K562 (cell line): ENCODE measurements around the gene IPO7. TPM values are rescaled to one million over a fixed set of nuclear protein-coding genes. Genes with fewer than 3 reads are reported as not detected.

Source experiments
- CHD4 ChIP-seq: fragments of 200-600 bp; sonication (generic); IDR thresholded peaks from 3 replicates; pipeline ENCODE4 v1.6.1; 2012; ENCODE audit warnings: low read depth, mild to moderate bottlenecking, mixed read lengths, low read length, inconsistent platforms; ENCODE audit not compliant: insufficient read depth, insufficient replicate concordance, poor library complexity, severe bottlenecking
- CSDE1 ChIP-seq, 2 experiments: fragments of 450-650 bp; IDR thresholded peaks; 2 replicates each; pipeline ENCODE4 v1.6.1; 2016; ENCODE audit warnings: mild to moderate bottlenecking in 1 of 2
- DNMT1 ChIP-seq: fragments of 450-650 bp; IDR thresholded peaks from 2 replicates; pipeline ENCODE4 v1.6.1; 2016; ENCODE audit warnings: antibody characterized with exemption, mild to moderate bottlenecking
- FOXJ2 ChIP-seq: fragments of 200-800 bp; sonication (Bioruptor generic); IDR thresholded peaks from 2 replicates; pipeline ENCODE4 v1.6.1; 2016; ENCODE audit warnings: missing genetic modification characterization, missing compliant biosample characterization
- HDAC6 ChIP-seq: IDR thresholded peaks from 2 replicates; pipeline ENCODE4 v1.6.1; 2012; ENCODE audit warnings: low read depth, mild to moderate bottlenecking, control low read depth, inconsistent platforms, low read length, moderate library complexity
- HOXB6 ChIP-seq: fragments of 250-450 bp; sonication (Bioruptor Pico); IDR thresholded peaks from 2 replicates; pipeline ENCODE4 v1.5.1; 2022; ENCODE audit warnings: mild to moderate bottlenecking, borderline replicate concordance
- LCOR ChIP-seq: sonication (generic); formaldehyde crosslinking; IDR thresholded peaks from 2 replicates; pipeline ENCODE4 v1.8.0; 2022; ENCODE audit warnings: mild to moderate bottlenecking, missing genetic modification reagents
- MAZ ChIP-seq, 2 experiments: fragments of 450-650 bp in 1 of 2; sonication (generic) in 1 of 2; formaldehyde crosslinking; IDR thresholded peaks in 1 of 2; conservative IDR thresholded peaks in 1 of 2; 2 replicates each; pipeline versions ENCODE4 v1.4.0 to v1.5.0; 2020; ENCODE audit warnings: mild to moderate bottlenecking in 1 of 2, missing genetic modification reagents in 1 of 2
- MIER1 ChIP-seq: fragments of 450-650 bp; IDR thresholded peaks from 2 replicates; pipeline ENCODE4 v1.6.1; 2016; ENCODE audit warnings: antibody characterized with exemption, mild to moderate bottlenecking, low read depth
- MLLT1 ChIP-seq, 2 experiments: fragments of 450-650 bp; IDR thresholded peaks; 2 replicates each; pipeline ENCODE4 v1.6.1; 2016
- MXI1 ChIP-seq: IDR thresholded peaks from 2 replicates; pipeline ENCODE4 v1.6.1; 2011; ENCODE audit warnings: low read depth, mild to moderate bottlenecking, improper control_type of control experiment, low read length
- NR2F6 ChIP-seq: fragments of 450-650 bp; formaldehyde crosslinking; IDR thresholded peaks from 2 replicates; pipeline ENCODE4 v1.4.0; 2020; ENCODE audit warnings: mild to moderate bottlenecking
- OTX1 ChIP-seq: fragments of 450-650 bp; formaldehyde crosslinking; IDR thresholded peaks from 2 replicates; pipeline ENCODE4 v1.4.0; 2022; ENCODE audit warnings: mild to moderate bottlenecking
- PHF20 ChIP-seq: fragments of 450-650 bp; IDR thresholded peaks from 2 replicates; pipeline ENCODE4 v1.6.1; 2018; ENCODE audit not compliant: partially characterized antibody
- PML ChIP-seq: IDR thresholded peaks from 2 replicates; pipeline ENCODE4 v1.6.1; 2012; ENCODE audit warnings: low read length, inconsistent platforms
- POLR2G ChIP-seq: fragments of 200-400 bp; formaldehyde crosslinking; IDR thresholded peaks from 2 replicates; pipeline ENCODE4 v1.6.1; 2017; ENCODE audit warnings: low read depth, mild to moderate bottlenecking, antibody characterized with exemption, low read length, moderate library complexity
- PURB ChIP-seq: sonication (generic); formaldehyde crosslinking; IDR thresholded peaks from 2 replicates; pipeline ENCODE4 v1.9.0; 2021; ENCODE audit warnings: low read depth, mild to moderate bottlenecking, missing genetic modification reagents
- RUNX1 ChIP-seq: sonication (generic); IDR thresholded peaks from 2 replicates; pipeline ENCODE4 v1.6.1; 2016; ENCODE audit warnings: antibody characterized with exemption, low read depth
- SMAD1 ChIP-seq: fragments of 150-350 bp; IDR thresholded peaks from 2 replicates; pipeline ENCODE4 v1.6.1; 2014; ENCODE audit warnings: low read length, low read depth; ENCODE audit not compliant: partially characterized antibody
- TAL1 ChIP-seq: fragments of 450-650 bp; IDR thresholded peaks from 2 replicates; pipeline ENCODE4 v1.6.1; 2016; ENCODE audit warnings: mild to moderate bottlenecking
- TCF7 ChIP-seq: sonication (generic); IDR thresholded peaks from 2 replicates; pipeline ENCODE4 v1.6.1; 2016; ENCODE audit warnings: antibody characterized with exemption, borderline replicate concordance
- TEAD2 ChIP-seq: fragments of 450-650 bp; IDR thresholded peaks from 2 replicates; pipeline ENCODE4 v1.6.1; 2016; ENCODE audit warnings: missing genetic modification characterization, control low read depth, missing compliant biosample characterization
- YBX1 ChIP-seq: fragments of 450-650 bp; IDR thresholded peaks from 2 replicates; pipeline ENCODE4 v1.7.1; 2016; ENCODE audit warnings: mild to moderate bottlenecking
- ZBTB9 ChIP-seq: fragments of 450-650 bp; formaldehyde crosslinking; IDR thresholded peaks from 2 replicates; pipeline ENCODE4 v1.4.0; 2020; ENCODE audit warnings: mild to moderate bottlenecking, moderate library complexity
- ZC3H4 ChIP-seq: sonication (generic); formaldehyde crosslinking; IDR thresholded peaks from 2 replicates; pipeline ENCODE4 v1.9.0; 2021; ENCODE audit warnings: missing genetic modification reagents, borderline replicate concordance
- ZNF232 ChIP-seq: sonication (generic); formaldehyde crosslinking; IDR thresholded peaks from 2 replicates; pipeline ENCODE4 v1.8.0; 2022; ENCODE audit warnings: mild to moderate bottlenecking, missing genetic modification reagents
- ZNF316 ChIP-seq: fragments of 450-650 bp; IDR thresholded peaks from 2 replicates; pipeline ENCODE4 v1.6.1; 2016
- ZNF639 ChIP-seq, 2 experiments: fragments of 200-800 bp in 1 of 2; sonication (Bioruptor generic) in 1 of 2; sonication (generic) in 1 of 2; formaldehyde crosslinking in 1 of 2; IDR thresholded peaks in 1 of 2; conservative IDR thresholded peaks in 1 of 2; 2 replicates each; pipeline versions ENCODE4 v1.5.0 to v1.6.1; 2016 to 2020; ENCODE audit warnings: missing compliant biosample characterization in 1 of 2, missing genetic modification characterization in 1 of 2, missing genetic modification reagents in 1 of 2
- ZNF76 ChIP-seq: fragments of 250-450 bp; sonication (Bioruptor Pico); IDR thresholded peaks from 2 replicates; pipeline ENCODE4 v1.4.0; 2020; ENCODE audit warnings: mild to moderate bottlenecking, moderate library complexity, borderline replicate concordance
- polyA plus RNA-seq, 8 experiments: library from polyadenylated mRNA; depleted of rRNA in 4 of 8; stranded (reverse) in 5 of 8; unstranded in 3 of 8; fragments of >200 nt; fragmentation: Nextera tagmentation in 2 of 8; fragmentation: Illumina TruSeq in 1 of 8; extraction: Ambion mirVana in 2 of 8; extraction: Trizol in 1 of 8; gene quantifications; 2 replicates each; pipeline versions ENCODE4 v1.2.1 to v1.2.3, GENCODE V29; 2011 to 2014; ENCODE audit warnings: inconsistent platforms in 1 of 8, missing spikeins in 1 of 8
- total RNA-seq, 7 experiments: library from RNA; depleted of rRNA in 6 of 7; stranded (reverse); fragments of >200 nt in 6 of 7; fragmentation: Illumina TruSeq in 2 of 7; extraction: Trizol in 2 of 7; gene quantifications; 2 replicates each; pipeline versions ENCODE4 v1.2.1 to v1.2.3, GENCODE V29; 2011 to 2021; ENCODE audit warnings: low replicate concordance in 1 of 7

IPO7 gene
- total and polyA plus RNA-seq, 9 of the 15 experiments (the other 6 are each of a cell fraction or from before 2014, with no cell fraction given) = 23.6 to 138 (median 110) TPM

GRCh38 chr11:9347100-9347499 lies 37.4 kb upstream of the IPO7 start (continued):
- TF ChIP-seq ZBTB9 (CRISPR knock-in tag) = no peak
- no peak for TF ChIP-seq ZNF639 (CRISPR knock-in tag; conservative IDR thresholded peaks at IDR 0.05 in 1 of 2, IDR thresholded peaks at IDR 0.05 in 1 of 2)
- no peak for TF ChIP-seq TAL1
- TF ChIP-seq HDAC6 = no peak
- TF ChIP-seq CSDE1 (IDR thresholded peaks at IDR 0.05) = no peak
- TF ChIP-seq CHD4 = no peak
- no peak for TF ChIP-seq POLR2G
- TF ChIP-seq ZNF232 = no peak
- TF ChIP-seq PML = no peak
- TF ChIP-seq DNMT1 = no peak
- TF ChIP-seq TCF7 = no peak
- no peak for TF ChIP-seq PURB
- TF ChIP-seq MXI1 = no peak
- TF ChIP-seq ZC3H4 (CRISPR knock-in tag) = no peak
- no peak for TF ChIP-seq RUNX1
- no peak for TF ChIP-seq SMAD1
- no peak for TF ChIP-seq ZNF76 (CRISPR knock-in tag)
- TF ChIP-seq TEAD2 (tag) = no peak
- TF ChIP-seq ZNF316 = no peak; the same call in 1 of the 2 replicates
- no peak for TF ChIP-seq MLLT1 (IDR thresholded peaks at IDR 0.05)
- TF ChIP-seq HOXB6 = no peak
- no peak for TF ChIP-seq YBX1
- no peak for TF ChIP-seq LCOR (CRISPR knock-in tag)
- no peak for TF ChIP-seq NR2F6 (CRISPR knock-in tag)
- 0 out of 4 replicates have a peak, but pooled peaks of 1 of the 2 experiments have one; percentile 44 for TF ChIP-seq MAZ (CRISPR knock-in tag; conservative IDR thresholded peaks at IDR 0.05 in 1 of 2, IDR thresholded peaks at IDR 0.05 in 1 of 2)
- no peak for TF ChIP-seq MIER1
- TF ChIP-seq FOXJ2 = no peak
- TF ChIP-seq PHF20 = no peak
- TF ChIP-seq OTX1 (CRISPR knock-in tag) = no peak
